ENCODE data around the gene FLNB.
A peak's percentile ranks its signal among the peaks of the same experiment; 100 is the strongest.

FLNB gene

DNA sequence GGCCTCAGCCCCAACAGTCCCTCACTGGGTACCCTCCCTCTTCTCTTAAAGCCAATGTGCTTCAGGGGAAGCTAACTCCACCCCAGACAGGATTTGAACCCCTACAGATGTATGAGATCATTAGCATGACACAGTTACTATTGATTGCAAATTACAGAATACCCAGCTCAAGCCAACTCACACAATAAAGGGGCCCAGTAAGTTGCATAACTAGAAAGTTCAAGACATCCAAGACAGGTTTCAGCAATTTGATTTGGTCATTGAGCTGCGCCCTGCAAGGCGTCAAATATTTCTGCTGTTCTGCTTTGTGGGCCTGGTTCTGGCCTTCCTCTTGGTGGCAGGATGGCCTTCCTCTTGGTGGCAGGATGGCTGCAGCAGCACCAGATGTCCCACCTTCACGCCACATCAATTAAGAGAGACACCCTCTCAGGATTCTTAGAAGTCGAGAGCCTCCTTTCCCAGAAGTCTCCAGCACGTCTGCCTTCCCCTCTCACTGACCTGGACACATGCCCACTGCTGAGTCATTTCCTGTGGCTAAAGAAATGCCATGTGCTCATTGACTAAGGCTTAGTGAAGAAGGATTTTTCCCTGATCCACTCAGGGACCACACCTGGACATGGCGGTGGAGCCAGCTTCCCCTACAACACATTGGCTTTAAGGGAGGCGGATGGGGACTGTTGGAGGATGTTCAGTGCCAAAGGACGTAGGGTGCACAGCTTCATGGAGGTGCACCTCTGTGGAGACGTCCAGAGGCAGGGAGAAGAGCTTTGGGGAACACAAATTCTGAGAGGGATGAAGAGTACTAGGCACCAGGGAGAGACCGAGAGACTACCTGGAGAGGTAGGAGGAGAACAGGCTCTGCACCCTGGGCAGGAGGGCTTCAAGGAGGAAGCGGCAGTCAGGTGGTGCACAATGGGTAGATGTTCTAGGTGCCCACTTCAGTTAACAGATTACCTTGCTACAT lies 153.5 kb downstream of the FLNB start:
- DNase-seq (ENCODE audit: low spot score) = no peak

DNA sequence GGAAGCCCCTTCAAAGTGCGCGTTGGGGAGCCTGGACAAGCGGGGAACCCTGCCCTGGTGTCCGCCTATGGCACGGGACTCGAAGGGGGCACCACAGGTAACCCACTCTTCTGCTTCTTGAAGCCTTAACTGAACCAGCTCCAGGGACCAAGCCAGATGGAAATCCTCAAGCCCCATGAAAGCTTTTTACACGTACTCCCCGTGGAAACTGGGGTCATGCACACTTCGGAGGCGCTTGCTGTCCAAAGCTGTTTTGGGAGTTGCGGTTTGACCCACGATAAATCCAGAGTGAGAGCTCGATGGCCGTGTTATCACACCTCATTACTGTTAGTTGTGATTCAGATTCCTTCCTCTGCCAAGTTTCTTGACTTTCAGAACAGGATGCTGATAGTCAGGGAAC lies 155.0 kb downstream of the FLNB start:
- DNase-seq (ENCODE audit: low spot score) = no peak

DNA sequence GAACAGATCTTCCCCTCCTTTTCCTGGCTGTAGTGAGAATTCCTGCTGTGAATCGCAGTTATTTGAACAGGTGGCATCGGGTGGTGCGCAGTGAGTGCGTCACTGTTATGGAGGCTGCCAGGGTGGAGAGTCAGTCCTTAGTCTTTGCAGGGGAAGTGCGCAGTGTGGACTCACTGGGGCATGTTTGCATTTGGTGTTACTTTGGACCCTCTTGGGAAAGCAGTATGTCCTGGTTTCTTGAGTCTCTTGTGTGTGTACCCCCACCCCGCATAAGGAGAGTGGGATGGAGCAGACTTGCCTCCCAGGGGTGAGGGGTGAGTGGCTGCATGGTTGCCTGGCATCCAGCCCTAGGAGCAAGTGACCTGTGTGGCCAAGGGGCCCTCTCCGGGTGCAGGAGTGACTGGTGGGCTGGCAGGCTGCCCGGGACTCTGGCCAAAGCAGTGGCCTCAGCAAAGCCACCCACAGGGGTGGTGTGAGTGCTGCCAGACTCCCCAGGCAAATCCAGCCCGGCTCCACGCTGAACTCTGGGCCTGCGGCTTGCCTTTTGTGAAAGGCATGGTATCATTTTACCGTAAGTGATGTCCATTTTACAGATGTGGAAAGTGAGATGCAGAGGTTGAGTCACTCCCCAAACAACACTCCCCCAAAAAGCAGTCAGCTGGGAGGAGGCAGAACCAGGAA lies 156.1 kb downstream of the FLNB start:
- no peak for DNase-seq (ENCODE audit: low spot score)

DNA sequence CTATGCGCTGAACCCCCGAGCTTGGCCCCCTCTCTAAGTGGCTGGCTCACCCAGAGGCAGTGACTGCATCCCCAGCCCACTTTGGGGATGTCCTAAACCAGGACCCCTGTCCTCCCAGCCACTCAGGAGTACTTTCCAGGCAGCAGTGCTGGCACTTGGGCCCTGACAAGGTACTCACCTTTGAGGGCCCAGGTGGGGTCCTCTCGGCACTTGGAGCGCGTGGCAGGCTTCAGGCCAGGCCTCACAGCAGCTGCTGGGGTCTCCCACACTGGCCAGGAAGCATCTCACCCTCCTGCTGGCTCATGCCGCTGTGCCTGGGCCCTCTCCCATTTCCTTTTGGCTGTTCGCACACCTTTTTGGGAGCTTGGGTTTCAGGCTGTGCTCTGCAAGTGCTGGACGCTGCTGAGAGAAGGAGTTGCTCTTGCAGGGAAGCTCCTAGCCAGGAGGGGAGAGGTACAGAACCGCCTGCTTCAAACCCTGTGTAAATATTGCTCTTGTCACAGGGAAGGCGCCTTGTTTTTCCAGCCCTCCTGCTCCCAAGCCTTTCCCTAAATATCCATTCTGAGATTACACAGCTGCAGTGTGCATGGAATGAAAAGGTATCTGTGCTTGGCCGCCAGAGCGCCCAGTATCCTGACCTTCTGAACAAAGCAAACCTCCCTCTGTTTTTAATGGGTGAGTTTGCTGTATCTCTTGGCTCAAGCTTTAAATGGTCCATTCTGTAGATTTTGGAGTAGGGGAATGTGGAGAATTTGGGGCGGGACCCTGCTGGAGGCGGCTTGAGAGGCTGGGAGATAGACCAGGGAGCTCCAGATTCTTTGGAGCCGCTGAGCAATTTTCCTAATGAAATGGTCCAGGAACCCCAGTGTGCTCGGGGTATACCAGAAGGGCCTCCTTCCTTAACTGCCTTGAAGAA lies 156.9 kb downstream of the FLNB start:
- no peak for DNase-seq (ENCODE audit: low spot score)

DNA sequence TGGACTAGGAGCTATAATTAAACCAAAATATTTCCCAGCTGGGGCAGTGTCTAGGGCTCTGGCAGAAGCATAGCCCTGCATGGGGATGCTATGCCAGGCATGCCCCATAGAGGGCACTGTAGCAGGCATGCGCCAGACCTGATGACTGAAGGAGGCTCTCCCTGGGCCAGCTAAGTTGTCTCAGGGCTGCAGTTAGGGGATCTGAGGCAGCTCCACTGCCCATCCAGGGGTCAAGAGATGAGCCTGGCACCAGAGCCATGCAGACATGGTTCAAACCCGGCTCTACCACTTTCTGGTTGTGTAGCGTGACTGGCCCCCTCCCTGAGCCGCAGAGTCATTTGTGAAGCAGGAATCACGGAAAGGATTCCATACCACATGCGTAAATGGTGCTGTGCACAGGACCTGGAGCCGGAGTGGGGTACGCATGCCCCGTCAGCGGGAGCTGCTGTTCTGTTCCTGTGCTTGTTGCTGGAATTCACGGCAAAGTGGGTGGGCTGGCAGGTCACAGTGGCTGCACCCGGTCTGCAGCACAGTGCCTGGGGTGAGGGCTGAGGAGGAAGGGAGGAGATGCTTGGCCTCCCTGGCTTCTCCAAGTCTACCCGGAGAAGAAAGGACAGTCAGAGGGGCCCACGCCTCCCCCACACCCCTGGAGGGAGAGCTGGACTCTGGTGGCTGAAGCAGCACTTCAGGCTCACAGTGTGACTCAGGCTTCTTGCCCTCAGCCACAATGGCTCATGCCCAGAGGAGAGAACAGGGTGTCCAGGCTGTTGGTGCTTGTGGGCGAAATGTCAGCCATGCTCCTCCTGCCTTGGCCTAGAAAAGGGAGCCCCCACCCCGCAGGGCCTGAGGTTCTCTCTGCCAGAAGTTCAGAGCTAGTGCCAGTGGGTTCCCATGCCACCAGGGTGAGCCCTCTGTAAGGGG lies 159.5 kb downstream of the FLNB start:
- peak; percentile 29 for DNase-seq (ENCODE audit: low spot score)

DNA sequence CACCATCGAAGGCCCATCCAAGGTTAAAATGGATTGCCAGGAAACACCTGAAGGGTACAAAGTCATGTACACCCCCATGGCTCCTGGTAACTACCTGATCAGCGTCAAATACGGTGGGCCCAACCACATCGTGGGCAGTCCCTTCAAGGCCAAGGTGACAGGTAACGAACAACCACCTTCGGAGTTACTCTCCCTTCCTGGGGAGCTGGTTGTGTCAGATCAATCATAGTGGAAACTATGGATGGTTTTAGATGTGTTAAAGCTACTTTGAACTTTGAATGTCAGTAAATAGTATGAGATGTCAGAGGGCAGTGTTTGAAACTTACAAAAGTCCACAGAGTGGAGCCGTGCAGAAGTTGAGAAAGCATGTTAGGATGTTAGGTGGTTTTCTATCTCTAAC lies 160.3 kb downstream of the FLNB start:
- DNase-seq (ENCODE audit: low spot score) = no peak

DNA sequence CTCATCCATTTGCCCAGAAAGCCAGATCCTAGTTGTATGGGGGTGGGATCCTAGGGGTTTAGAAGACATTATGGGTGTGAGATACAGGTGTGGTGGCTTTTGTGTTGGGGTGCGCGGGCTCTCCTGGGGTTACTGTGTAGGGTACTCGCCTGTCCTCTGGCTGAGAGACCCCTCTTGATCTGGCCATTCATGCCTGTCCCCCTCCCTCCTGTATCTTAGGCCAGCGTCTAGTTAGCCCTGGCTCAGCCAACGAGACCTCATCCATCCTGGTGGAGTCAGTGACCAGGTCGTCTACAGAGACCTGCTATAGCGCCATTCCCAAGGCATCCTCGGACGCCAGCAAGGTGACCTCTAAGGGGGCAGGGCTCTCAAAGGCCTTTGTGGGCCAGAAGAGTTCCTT lies 161.1 kb downstream of the FLNB start:
- no peak for DNase-seq (ENCODE audit: low spot score)

DNA sequence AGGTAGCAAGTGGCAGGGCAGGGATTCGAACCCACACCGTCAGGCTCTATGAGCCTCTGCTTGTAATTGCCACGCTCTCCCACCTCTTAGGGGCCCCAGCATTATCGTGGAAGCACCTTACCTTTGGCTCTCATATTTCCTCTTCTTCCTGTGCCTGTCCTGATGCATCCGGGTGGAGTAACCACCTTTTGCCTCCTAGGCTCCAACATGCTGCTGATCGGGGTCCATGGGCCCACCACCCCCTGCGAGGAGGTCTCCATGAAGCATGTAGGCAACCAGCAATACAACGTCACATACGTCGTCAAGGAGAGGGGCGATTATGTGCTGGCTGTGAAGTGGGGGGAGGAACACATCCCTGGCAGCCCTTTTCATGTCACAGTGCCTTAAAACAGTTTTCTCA lies 162.2 kb downstream of the FLNB start:
- DNase-seq (ENCODE audit: low spot score) = no peak

DNA sequence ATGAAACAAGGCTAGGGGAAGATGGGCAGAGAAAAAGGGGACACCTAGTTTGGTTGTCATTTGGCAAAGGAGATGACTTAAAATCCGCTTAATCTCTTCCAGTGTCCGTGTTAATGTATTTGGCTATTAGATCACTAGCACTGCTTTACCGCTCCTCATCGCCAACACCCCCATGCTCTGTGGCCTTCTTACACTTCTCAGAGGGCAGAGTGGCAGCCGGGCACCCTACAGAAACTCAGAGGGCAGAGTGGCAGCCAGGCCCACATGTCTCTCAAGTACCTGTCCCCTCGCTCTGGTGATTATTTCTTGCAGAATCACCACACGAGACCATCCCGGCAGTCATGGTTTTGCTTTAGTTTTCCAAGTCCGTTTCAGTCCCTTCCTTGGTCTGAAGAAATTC lies 162.9 kb downstream of the FLNB start:
- no peak for DNase-seq (ENCODE audit: low spot score)

DNA sequence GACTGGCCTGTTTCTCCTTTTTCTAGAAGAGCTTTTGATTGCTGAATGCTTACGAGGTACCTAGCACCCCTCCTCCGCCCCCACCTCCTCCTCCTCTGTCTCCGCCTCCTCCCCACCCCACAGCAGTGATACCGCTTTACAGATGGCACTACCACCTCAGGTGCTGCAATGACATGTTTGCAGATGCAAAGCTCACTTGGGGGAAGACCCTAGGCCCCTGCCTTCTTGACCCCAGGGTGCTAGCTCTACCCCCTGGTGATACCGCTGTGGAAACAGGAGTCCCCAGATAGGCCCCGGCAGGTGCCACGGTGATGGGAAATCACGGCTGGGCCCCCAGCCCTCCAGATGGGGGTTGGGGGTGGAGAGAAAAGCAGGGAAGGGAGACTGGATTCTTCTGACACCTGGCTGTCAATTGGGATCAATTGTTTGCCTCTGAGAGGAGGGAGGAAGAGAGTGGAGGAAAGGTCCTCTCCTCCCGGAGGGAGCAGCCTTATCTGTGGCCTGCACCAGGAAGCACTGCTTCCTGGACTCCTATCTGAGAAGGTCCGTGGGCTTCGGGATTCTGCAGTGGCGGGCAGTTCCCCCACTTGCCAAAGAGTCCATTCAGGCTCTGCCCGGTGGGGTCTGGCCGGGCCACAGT lies 164.9 kb downstream of the FLNB start:
- DNase-seq (ENCODE audit: low spot score) = no peak

DNA sequence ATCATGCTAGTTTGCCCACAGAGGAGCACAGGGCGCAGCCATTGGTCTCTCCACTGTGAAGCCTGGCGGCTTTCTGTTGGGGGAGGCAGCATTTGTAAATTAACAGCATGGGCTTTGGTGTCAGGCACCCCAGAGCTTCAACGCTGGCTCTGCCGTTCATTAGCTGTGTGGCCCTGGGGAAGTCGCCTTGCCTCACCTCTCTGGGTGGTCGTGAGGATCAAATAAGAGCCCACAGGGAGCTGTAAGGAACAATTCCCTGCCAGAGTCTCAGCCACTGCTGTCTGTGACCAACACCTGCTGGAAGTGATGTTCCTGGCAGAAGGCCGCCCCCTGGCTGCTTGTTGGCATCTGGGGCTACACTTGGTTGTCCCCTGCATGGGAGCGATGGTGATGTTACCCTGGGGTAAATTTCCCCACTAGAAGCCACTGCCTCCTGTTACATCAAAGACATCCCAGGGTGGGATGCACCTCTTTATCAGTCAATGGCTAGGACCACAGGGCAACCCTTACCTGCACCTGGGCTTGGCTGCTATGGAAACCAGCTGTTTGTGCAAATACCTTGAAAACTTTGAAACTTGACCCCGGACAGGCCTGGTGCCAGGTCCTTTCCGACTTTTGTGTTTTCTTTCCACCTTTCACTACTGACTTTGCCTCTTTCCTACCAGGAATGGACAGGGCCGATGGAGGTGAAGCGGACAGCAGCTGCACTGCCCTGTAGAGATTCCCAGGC lies 165.6 kb downstream of the FLNB start:
- peak; percentile 22 for DNase-seq (ENCODE audit: low spot score)

DNA sequence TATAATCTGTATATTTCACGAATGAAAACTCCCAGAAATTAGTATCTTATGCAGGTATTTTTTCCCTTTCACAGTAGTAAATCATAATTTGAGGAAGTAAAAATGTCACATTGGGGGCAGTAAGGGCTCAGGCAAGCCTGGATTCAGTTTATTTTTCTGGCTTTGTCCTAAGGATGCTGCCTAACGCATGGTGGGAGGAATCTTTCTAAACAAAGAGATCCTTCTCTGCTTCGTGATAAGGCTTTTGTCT lies 166.9 kb downstream of the FLNB start:
- no peak for DNase-seq (ENCODE audit: low spot score)

DNA sequence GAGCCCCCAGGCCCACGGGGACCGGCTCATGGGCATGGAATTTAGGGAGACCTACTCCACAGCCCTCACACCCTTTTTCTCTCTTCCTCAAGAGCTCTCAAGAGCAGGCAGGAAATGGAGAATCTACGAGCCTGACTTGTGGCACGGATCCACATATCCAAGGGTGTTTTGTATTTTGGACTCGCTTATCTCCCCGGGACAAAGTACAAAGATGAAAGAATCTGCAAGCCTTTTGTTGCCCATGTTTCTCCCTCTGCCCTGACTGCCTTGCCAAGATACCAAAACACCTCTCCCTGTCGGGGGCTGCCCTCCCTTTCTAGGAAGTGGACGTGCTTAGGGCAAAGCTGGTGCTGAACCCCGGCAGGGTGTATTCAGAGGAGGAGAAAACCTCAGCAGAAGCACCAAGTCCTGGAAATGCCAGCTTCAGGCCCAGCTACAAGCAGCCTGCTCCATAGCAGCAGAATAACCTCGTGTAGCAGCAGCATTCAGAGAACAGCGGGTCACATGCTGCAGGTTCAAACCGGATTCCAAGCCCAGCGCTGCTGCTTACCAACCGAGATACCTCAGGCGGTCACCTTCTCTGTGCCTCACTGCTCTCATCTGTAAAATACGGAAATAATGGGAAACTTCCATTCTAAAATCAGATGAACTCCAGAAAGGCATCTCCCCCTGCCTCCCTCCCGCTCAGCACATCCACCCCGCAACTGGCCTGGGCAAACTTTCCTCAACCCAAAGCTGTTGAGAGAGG lies 167.4 kb downstream of the FLNB start:
- no peak for DNase-seq (ENCODE audit: low spot score)

DNA sequence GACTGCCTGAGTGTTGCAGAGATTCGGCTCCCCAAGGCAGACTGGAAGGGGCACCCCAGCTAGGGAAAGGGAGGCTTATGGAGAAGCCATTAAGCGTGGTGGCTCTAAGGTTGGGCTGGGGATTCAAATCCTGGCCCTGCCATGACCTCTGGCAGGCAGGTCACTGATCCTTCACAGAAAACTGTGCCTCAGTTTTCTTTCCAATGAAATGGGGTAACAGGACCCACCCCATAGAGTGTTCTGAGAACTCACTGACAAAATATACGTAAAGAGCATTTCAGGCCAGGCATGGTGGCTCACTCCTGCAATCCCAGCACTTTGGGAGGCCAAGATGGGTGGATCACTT lies 167.9 kb downstream of the FLNB start:
- DNase-seq (ENCODE audit: low spot score) = no peak

DNA sequence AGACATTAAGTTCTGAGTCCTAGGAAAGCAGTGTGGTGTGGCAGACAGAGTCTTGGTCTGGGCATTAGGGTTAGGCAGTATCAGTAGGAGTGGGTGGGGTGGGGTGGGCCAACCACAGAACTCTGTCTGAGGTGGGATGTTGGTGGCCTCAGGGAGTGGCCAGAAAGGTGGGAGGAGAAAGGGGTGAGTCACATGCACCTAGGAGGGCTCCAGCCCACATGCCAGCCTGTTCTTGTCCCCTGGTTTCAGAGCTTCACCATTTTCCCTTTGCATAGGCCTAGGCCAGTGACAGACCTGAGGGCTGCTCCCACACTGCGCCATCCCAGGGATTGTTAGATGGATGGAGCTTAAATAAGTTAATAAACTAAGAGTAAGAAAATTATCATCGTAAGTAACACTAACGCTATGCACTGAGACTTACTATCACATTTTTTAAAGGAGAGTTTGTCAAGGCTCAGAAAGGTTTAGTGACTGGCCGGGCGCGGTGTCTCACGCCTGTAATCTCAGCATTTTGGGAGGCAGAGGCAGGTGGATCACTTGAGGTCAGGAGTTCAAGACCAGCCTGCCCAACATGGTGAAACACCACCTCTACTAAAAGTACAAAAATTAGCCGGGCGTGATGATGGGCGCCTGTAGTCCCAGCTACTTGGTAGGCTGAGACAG lies 168.7 kb downstream of the FLNB start:
- no peak for DNase-seq (ENCODE audit: low spot score)

DNA sequence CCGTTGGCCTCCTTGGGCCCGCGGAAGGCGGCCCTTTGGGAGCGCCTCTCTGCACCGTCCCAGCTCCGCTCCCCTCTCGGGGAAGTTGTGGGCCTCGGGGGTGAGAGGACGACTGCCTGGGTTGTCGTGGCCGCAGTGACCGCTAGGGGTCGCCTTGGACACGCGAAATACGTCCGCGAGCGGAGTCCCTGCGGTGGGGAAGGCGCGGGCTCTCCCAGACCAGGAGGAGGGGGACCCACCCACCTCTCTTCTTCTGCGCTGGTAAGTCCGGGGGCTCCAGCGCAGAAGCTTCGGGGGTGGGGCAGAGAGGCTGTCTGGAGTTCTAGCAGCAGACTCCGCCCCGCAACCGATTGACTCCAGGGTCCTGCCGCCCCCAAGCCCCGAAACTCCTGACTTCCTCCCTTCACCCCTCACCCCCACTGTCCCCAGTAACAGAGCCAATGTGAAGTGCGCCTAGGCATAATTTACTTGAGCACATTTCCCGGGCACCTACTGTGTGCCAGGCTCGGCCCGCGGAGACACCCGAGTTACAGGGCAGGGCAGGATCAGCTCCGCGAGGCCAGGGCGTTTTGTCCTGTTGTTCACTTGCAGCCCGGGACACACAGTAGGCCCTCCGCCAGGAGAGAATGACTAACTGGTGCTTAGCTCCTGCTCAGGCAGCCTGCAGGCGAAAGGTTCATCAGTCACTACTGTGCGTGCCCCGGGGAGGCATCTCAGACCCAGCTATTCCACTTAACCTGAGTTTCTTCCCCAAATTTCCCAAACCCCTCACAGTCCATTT lies 169.7 kb downstream of the FLNB start:
- peak; percentile 77 for DNase-seq (ENCODE audit: low spot score)

DNA sequence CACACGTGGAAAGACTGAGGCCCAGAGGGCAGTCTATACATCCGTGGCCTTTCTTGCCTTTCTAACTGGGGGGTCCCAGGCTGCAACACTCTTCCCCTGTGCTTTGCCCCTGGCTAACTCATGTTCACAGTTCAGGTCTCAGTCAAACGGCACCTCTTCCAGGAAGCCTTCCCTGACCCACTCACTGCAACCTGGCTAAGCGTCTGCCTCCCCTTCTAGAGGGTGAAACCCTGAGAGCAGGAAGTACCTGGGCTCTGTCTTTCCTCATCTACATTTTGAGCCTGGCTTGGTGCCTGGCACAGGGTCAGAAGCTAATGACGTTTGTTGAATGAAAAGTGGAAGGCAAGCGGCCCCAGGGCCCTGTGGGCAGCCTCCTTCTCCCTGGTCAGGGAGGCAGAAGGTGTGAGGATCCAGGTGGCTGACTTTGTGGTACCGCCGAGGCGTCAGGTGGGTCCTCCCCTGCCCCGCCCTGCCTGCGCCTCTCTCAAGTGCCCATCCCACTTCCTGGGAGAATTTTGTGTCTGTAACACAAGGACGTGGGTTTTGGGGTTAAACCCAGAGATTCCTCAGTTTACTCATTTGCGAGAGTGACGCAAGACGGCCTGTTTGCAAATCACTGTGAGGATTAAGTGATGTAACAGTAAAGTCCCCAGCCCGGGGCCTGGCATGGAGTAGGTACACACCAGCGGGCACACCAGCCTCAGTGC lies 170.5 kb downstream of the FLNB start:
- DNase-seq (ENCODE audit: low spot score) = no peak

Data from SK-N-DZ (cell line).